Left kidney (tissue), 2 donors: Measurements from ENCODE around the gene LBP. TPM values are rescaled to one million over a fixed set of nuclear protein-coding genes. Genes with fewer than 3 reads are reported as not detected.
"Not testable (repeated sequence)": the region's sequence is repeated elsewhere in the genome, so short reads cannot be mapped to it uniquely, and the experiment has no call there.

Source experiments
- DNase-seq: peaks from one replicate; pipeline ENCODE4 v3.0.0-alpha.2; 2013
- polyA plus RNA-seq: library from polyadenylated mRNA; unstranded; fragments of 120-200 nt; gene quantifications from one replicate; pipeline ENCODE4 v1.2.1, GENCODE V29; 2013; ENCODE audit not compliant: insufficient read length

LBP gene
- polyA plus RNA-seq, 1 donor, result 0.10 TPM

DNA sequence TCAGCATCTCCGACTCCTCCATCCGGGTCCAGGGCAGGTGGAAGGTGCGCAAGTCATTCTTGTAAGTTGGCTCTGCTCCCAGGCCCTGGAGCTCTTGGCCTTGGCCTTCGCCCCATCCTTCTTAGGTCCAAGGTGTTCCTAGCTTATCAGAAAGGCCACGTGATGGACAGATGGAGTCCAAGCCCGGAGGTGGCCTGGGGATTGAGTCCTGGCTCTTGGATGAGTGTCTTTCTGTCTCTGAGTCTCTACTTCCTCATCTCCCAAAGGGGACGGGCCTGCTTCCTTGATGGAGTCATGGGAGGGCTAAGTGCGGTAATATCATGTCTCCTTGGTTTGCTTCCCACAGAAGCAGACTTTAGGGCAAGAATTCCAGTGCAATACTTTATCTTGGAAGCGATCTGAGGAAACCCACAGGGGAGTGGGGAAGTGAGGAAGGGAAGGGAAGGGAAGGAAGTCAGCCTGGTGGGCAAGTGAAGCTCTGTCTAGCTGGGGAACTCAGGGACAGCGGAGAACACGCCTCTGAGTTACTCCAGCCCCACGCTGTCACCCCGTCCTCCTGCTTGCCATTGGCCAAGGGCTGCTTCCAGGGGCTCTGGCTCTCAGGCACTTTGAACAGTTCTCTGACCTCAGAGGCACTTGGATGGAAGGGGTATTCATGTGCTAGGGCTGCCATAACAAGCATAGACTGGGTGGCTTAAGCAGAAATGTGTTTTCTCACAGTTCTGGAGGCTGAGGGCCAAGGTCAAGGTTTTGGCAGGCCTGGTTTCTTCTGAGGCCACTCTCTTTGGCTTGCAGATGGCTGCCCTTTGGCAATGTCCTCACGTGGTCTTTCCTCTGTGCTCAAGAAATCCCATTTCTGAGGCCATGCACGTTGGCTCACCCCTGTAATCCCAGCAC, 4.8 kb downstream of the LBP start:
- DNase-seq, result no peak

DNA sequence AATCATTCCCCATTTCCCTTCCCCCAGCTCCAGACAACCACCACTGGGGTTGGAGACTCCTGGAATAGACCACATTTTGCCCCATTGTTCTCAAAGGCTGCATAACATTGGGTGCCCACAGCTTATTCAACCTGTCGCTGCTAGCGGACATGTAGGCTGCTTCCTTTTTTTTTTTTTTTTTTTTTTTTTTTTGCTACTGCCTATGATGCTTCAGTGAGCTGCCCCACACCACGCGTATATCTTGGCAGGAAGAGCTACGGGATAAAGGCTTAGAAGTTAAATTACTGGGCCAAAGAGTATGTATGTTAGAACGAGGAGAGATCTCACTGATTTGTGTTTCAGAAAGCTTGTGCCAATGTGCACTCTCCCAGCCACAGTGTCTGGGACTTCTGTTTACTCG, 7.0 kb downstream of the LBP start:
- no peak for DNase-seq

DNA sequence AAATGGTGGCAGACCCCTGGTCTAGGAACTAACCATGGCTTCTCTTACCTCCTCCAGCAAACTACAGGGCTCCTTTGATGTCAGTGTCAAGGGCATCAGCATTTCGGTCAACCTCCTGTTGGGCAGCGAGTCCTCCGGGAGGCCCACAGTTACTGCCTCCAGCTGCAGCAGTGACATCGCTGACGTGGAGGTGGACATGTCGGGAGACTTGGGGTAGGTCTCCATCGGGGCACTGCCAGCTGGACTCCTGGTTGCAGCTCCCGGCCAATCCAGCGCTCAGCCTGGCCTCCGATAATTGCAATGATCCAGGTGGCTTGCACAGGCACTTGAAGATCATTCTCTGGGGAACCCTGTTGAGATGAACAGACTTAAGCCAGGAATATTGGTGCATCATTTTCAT, 7.9 kb downstream of the LBP start:
- no peak for DNase-seq

- no peak for DNase-seq
These were observed 9.1 kb downstream of the LBP start for GRCh38 chr20:38355161-38356012.

DNA sequence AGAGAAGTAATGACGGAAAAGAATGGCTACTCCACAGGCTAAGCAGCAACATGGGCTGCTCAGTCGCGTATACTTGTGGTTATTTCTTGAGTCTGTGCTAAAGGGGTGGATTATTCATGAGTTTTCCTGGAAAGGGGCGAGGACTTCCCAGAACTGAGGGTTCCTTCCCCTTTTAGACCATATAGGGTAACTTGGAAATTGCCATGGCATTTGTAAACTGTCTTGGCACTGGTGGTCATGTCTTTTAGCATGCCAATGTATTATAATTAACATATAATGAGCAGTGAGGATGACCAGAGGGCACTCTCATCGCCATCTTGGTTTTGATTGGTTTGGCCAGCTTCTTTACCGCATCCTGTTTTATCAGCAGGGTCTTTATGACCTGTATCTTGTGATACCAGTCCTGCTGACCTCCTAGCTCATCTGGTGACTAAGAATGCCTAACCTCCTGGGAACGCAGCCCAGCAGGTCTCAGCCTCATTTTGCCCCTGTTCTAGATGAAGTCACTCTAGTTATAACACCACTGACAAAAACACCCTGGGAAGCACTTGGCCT, 11.4 kb downstream of the LBP start:
- DNase-seq, result no peak

DNA sequence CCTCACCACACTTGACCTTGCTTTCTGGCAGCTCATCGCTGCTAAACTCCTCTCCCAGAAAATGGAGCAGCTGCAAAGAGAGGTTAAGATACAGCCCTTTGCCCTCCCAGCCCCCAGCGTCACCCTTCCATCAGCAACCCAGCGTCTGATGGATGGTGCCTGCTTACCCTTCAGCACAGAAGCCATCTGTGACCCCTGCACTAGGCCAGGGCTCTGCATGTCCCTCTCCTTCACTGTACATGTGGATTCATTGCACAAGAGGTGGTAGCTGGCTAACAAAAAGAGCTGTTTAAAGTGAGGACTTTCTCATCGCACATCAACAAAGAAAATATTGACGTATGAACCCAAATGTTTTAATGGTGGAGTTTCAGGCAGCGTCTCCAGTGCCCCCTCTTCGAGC, 12.3 kb downstream of the LBP start:
- no peak for DNase-seq

- DNase-seq, result no peak
These were observed 16.9 kb downstream of the LBP start for GRCh38 chr20:38363004-38363747.

DNA sequence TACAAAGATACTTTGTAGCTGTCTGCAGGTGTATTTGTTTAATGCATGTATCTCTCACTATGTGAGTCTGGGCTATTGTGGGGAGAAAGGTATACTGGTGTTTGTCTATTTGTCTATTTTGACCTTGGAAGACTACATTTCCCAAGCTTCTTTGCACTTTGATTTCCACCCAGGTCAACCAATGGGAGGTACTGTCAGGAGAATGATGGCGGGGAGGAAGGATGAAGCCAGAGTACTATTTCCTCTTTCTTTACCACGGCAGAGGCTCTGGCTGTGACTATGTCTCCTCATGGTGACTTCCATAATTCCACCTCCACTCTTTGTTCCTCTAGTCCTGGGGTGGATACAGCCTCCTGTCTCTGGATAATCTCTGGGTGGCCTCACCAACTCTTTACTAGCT, 23.1 kb downstream of the LBP start:
- no peak for DNase-seq

GRCh38 chr20:38372806-38373205, 26.5 kb downstream of the LBP start:
- DNase-seq, result no peak

DNA sequence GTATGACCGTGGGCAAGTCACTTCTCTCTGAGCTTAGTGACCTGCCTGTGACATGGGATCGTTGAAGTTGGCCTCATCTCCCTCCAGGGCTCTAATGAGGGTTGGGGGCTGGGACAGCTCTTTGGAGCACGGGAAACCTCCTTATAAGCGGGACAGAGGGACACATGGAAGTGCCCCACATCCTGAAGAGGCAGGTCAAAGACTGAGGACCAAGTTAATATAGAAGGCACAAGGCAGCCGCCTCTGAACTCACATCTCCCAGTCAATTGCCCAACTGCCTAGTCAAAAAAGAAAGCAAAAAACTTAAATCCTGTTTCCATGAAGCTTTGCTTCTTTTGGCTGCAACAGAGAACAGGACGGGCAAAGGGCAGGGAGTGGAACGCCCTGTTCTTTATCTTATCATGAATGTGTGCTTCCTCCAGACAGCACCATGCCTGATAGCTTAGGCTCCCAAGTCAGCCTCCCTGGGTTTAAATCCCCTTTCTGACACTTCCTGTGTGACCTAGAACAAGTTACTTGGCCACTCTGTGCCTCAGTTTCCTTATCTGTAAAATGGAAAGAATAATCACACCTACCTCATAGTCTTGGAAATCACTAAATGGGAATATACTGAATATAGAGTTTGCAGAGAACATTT, 27.1 kb downstream of the LBP start:
- DNase-seq, result no peak

- no peak for DNase-seq
These were observed 27.6 kb downstream of the LBP start for GRCh38 chr20:38373898-38374297.

- no peak for DNase-seq
These were observed 30.9 kb downstream of the LBP start for GRCh38 chr20:38377039-38377685.

DNA sequence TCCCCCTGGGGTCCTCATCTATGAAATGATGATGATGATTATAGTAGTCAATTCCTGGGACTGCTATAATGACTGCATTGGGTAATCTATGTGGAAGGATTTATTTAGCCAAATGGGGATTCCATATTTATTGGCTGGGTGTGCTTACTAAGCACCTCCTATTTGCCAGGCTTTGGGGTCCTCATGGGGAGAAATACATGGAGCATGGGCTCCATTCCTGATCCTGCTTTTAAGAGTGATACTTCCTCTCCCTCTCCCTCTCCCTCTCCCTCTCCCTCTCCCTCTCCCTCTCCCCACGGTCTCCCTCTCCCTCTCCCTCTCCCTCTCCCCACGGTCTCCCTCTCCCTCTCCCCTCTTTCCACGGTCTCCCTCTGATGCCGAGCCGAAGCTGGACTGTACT, 31.6 kb downstream of the LBP start:
- not testable (repeated sequence) for DNase-seq

- no peak for DNase-seq
These were observed 36.9 kb downstream of the LBP start for GRCh38 chr20:38383147-38383546.

DNA sequence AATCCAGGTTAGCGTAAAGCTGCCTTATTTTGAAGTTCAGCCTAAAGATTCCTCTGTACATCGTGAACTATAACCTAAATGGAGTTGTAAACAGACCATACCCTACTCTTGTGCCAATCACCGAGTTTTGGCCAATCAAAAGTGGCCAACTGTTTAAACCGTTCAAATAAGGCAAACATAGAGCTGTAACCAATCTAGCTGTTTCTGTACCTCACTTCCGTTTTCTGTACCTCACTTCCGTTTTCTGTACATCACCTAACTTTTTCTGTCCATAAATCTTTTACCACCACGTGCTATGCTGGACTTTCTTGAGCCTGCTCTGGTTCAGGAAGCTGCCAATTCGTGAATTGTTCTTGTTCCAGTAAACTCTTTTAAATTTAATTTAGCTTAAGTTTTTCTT, 39.7 kb downstream of the LBP start:
- no peak for DNase-seq

DNA sequence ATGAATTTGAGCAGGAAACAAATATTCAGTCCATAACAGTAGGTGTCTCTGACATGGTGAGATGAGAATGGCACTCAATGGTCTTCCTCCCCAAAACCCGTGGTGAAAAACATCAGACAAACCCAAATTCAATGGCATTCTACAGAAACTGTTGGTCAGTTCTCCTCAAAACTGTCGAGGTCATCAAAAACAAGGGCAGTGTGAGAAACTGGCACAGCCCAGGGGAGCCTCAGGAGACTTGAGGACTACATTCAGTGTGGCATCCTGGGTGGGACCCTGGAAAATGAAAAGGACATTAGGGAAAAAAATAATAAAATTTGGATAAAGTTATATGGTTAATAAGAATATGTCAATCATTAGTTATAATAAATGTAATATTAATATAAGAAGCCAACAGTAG, 40.6 kb downstream of the LBP start:
- DNase-seq, result no peak

- no peak for DNase-seq
These were observed 41.7 kb downstream of the LBP start for GRCh38 chr20:38387953-38388352.

DNA sequence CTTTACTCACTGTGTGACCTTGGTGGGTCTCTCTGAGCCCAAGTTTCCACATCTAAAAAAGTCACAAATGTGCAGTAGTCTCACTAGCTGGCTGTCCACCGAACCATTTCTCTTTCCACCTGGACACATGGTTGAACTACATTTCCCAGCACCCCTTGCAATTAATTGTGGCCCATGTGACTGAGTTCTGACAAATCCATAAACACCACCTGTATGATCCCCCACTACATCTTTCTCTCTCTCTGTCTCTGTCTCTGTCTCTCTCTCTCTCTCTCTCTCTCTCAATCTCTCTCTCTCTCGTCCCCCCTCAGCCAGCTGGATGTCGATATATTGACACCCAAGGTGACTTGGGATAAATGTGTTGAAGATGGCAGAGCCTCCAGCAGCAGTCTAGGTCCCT, 46.1 kb downstream of the LBP start:
- DNase-seq, result no peak

GRCh38 chr20:38393259-38393658, 47.0 kb downstream of the LBP start:
- DNase-seq, result no peak

DNA sequence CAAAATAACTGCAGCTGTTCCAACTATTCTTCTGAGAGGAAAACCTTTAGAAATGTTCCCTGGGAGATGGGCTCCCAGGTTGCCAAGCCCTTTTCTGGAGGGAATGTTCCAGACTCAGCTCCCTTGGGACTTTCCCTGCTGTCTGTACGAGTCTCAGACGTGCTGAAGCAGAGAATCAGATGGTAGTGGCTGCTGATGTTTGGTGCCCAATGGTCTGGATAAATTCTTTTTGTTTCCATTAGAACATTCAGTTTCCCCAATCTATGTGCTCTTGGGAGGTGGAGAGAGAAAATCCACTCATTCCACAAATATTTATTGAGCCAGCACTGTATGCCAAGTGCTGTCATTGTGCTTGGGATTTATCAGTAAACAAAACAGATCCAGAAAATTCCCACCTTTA, 48.9 kb downstream of the LBP start:
- DNase-seq, result no peak

- DNase-seq, result not testable (repeated sequence)
These were observed 49.6 kb downstream of the LBP start for GRCh38 chr20:38395751-38396395.
